Astrocyte (in vitro differentiated cells and primary cell): ENCODE results near the gene TBC1D3B. TPM values are rescaled to one million over a fixed set of nuclear protein-coding genes. Genes with fewer than 3 reads are reported as not detected.
A peak's percentile ranks its signal among the peaks of the same experiment; 100 is the strongest.

Experiments used
- DNase-seq: peaks from one replicate; pipeline ENCODE4 v3.0.0-alpha.2; 2010; ENCODE audit warnings: low read depth
- FAIRE-seq: peaks from 2 replicates; lab custom pipeline; 2011; peaks lifted over from hg19 to GRCh38; lab: Jason Lieb, UNC
- H2AFZ ChIP-seq: 2 replicates; pipeline ENCODE4 v1.6.0; 2012; ENCODE audit warnings: low read depth, low read length, inconsistent platforms
- H3K27ac ChIP-seq: 2 replicates; pipeline ENCODE4 v1.5.1; 2011; ENCODE audit warnings: low read depth, low read length, inconsistent platforms
- H3K27me3 ChIP-seq: 2 replicates; pipeline ENCODE4 v1.6.0; 2011; ENCODE audit warnings: low read length, inconsistent platforms; ENCODE audit not compliant: insufficient read depth
- H3K36me3 ChIP-seq: 2 replicates; pipeline ENCODE4 v1.5.1; 2011; ENCODE audit warnings: low read length, inconsistent platforms; ENCODE audit not compliant: insufficient read depth
- H3K4me1 ChIP-seq: 2 replicates; pipeline ENCODE4 v1.5.1; 2011; ENCODE audit warnings: low read length, inconsistent platforms; ENCODE audit not compliant: insufficient read depth
- H3K4me2 ChIP-seq: 2 replicates; pipeline ENCODE4 v1.6.0; 2012; ENCODE audit warnings: low read length, inconsistent platforms
- H3K4me3 ChIP-seq: 2 replicates; pipeline ENCODE4 v1.5.1; 2011; ENCODE audit warnings: low read depth, mild to moderate bottlenecking, low read length, inconsistent platforms; ENCODE audit not compliant: insufficient read depth
- H3K79me2 ChIP-seq: 2 replicates; pipeline ENCODE4 v1.6.0; 2012; ENCODE audit warnings: mild to moderate bottlenecking, low read length, inconsistent platforms; ENCODE audit not compliant: insufficient read depth
- H3K9ac ChIP-seq: 2 replicates; pipeline ENCODE4 v1.6.0; 2012; ENCODE audit warnings: mild to moderate bottlenecking, low read length, inconsistent platforms
- H3K9me3 ChIP-seq: 2 replicates; pipeline ENCODE4 v1.5.1; 2012; ENCODE audit warnings: low read depth, mild to moderate bottlenecking, low read length, inconsistent platforms; ENCODE audit not compliant: insufficient read depth
- H4K20me1 ChIP-seq: 2 replicates; pipeline ENCODE4 v1.6.0; 2012; ENCODE audit warnings: low read length, inconsistent platforms; ENCODE audit not compliant: insufficient read depth
- H3K27ac Mint-ChIP-seq: one replicate; pipeline ENCODE4 v1.8.0; 2021; ENCODE audit warnings: mild to moderate bottlenecking, mixed read lengths; ENCODE audit not compliant: unreplicated experiment
- H3K27me3 Mint-ChIP-seq: one replicate; pipeline ENCODE4 v1.8.0; 2021; ENCODE audit warnings: low read depth, mixed read lengths; ENCODE audit not compliant: unreplicated experiment
- H3K36me3 Mint-ChIP-seq: one replicate; pipeline ENCODE4 v1.8.0; 2021; ENCODE audit warnings: low read depth, mixed read lengths; ENCODE audit not compliant: unreplicated experiment
- H3K4me1 Mint-ChIP-seq: one replicate; pipeline ENCODE4 v1.8.0; 2021; ENCODE audit warnings: low read depth, mixed read lengths; ENCODE audit not compliant: unreplicated experiment
- H3K4me3 Mint-ChIP-seq: one replicate; pipeline ENCODE4 v1.8.0; 2021; ENCODE audit warnings: mild to moderate bottlenecking, moderate library complexity, mixed read lengths; ENCODE audit not compliant: unreplicated experiment
- H3K9me3 Mint-ChIP-seq: one replicate; pipeline ENCODE4 v1.8.0; 2021; ENCODE audit warnings: mild to moderate bottlenecking, mixed read lengths; ENCODE audit not compliant: unreplicated experiment
- CTCF ChIP-seq: IDR thresholded peaks from 2 replicates; pipeline ENCODE4 v1.5.1; 2011; ENCODE audit warnings: low read depth, mild to moderate bottlenecking, inconsistent platforms, low read length, moderate library complexity; ENCODE audit not compliant: insufficient read depth
- EZH2 ChIP-seq: IDR thresholded peaks from 2 replicates; pipeline ENCODE4 v1.6.1; 2012; ENCODE audit warnings: mild to moderate bottlenecking, low read length, inconsistent platforms; ENCODE audit not compliant: insufficient read depth
- total RNA-seq: library from RNA; stranded (reverse); gene quantifications from 2 replicates; pipeline ENCODE4 v1.2.1, GENCODE V29; 2021

Gene TBC1D3B
- total RNA-seq, 1 donor from 2014 or later, result 9.8 TPM

GRCh38 chr17:36151891-36152638 is 24.4 kb downstream of the TBC1D3B start:
- H3K36me3 ChIP-seq, result no peaks in the 10 kb centered on the region
- TF ChIP-seq CTCF, result no peak
- TF ChIP-seq EZH2, result no peak
- Mint-ChIP-seq H3K4me1 (peaks cover 8% of the 10 kb centered on the region), H3K9me3 (no peaks in the 10 kb centered on the region), H3K27me3 (peaks cover 15% of the 10 kb centered on the region), H3K27ac (no peak overlapping the region), H3K36me3 (no peaks in the 10 kb centered on the region), H3K4me3 (no peak overlapping the region)
- FAIRE-seq (no peak), DNase-seq (no peak)
- no peak overlapping the region for H3K27ac ChIP-seq
- H2AFZ ChIP-seq, result no peak overlapping the region
- peaks cover 11% of the 10 kb centered on the region for H3K4me1 ChIP-seq
- H3K79me2 ChIP-seq, result no peaks in the 10 kb centered on the region
- no peaks in the 10 kb centered on the region for H4K20me1 ChIP-seq
- no peak overlapping the region for H3K9ac ChIP-seq
- peaks cover 4% of the 10 kb centered on the region for H3K27me3 ChIP-seq
- no peak overlapping the region for H3K4me2 ChIP-seq
- H3K9me3 ChIP-seq, result no peaks in the 10 kb centered on the region
- no peak overlapping the region for H3K4me3 ChIP-seq

- H3K9me3 Mint-ChIP-seq, result no peaks in the 10 kb centered on the region
- TF ChIP-seq CTCF (no peak), EZH2 (no peak)
- DNase-seq (peak; percentile 57), FAIRE-seq (no peak)
- peaks cover 8% of the 10 kb centered on the region for H3K4me1 Mint-ChIP-seq
- no peaks in the 10 kb centered on the region for H3K79me2 ChIP-seq
- H3K9ac ChIP-seq, result no peak overlapping the region
- peak overlapping the region; percentile 67 for H3K4me2 ChIP-seq
- peaks cover 3% of the 10 kb centered on the region for H3K27me3 ChIP-seq
- H3K36me3 Mint-ChIP-seq, result no peaks in the 10 kb centered on the region
- peaks cover 11% of the 10 kb centered on the region for H3K4me1 ChIP-seq
- no peaks in the 10 kb centered on the region for H3K9me3 ChIP-seq
- H3K4me3 ChIP-seq, result no peak overlapping the region
- H3K36me3 ChIP-seq, result no peaks in the 10 kb centered on the region
- peak overlapping the region; percentile 11 for H2AFZ ChIP-seq
- no peaks in the 10 kb centered on the region for H4K20me1 ChIP-seq
- H3K27me3 Mint-ChIP-seq, result peaks cover 17% of the 10 kb centered on the region
- H3K27ac ChIP-seq, result no peak overlapping the region
- H3K4me3 Mint-ChIP-seq, result no peak overlapping the region
- H3K27ac Mint-ChIP-seq, result no peak overlapping the region
Observed at GRCh38 chr17:36149296-36149820, 27.1 kb downstream of the TBC1D3B start.
